HEK293T (cell line): Measurements from ENCODE around the gene GRID1.

Experiments used
- CTCF ChIA-PET: fragments of 350-600 bp; formaldehyde crosslinking; extraction: SDS; loops from one replicate; lab custom pipeline; 2021; ENCODE audit warnings: antibody characterized with exemption, inconsistent platforms; lab: Yijun Ruan, JAX
- POLR2A ChIA-PET: fragments of 350-600 bp; formaldehyde crosslinking; extraction: SDS; loops from one replicate; lab custom pipeline; 2020; ENCODE audit warnings: antibody characterized with exemption, inconsistent platforms; lab: Yijun Ruan, JAX
- DNase-seq: peaks from one replicate; pipeline ENCODE4 v3.0.0; 2012; ENCODE audit warnings: mixed read lengths; ENCODE audit errors: extremely low spot score
- ARNT ChIP-seq: fragments of 450-650 bp; IDR thresholded peaks from 2 replicates; pipeline ENCODE4 v1.6.1; 2017; ENCODE audit warnings: mild to moderate bottlenecking
- BHLHE40 ChIP-seq: fragments of 450-650 bp; IDR thresholded peaks from 2 replicates; pipeline ENCODE4 v1.6.1; 2016; ENCODE audit warnings: mild to moderate bottlenecking, moderate library complexity, borderline replicate concordance
- CTBP1 ChIP-seq: fragments of 450-650 bp; IDR thresholded peaks from 2 replicates; pipeline ENCODE4 v1.6.1; 2016; ENCODE audit warnings: borderline replicate concordance
- ELF4 ChIP-seq: fragments of 450-650 bp; IDR thresholded peaks from 2 replicates; pipeline ENCODE4 v1.6.1; 2017; ENCODE audit warnings: antibody characterized with exemption
- FOXA1 ChIP-seq: fragments of 450-650 bp; IDR thresholded peaks from 2 replicates; pipeline ENCODE4 v1.6.1; 2016; ENCODE audit warnings: mild to moderate bottlenecking
- FOXK2 ChIP-seq: fragments of 450-650 bp; IDR thresholded peaks from 2 replicates; pipeline ENCODE4 v1.6.1; 2016; ENCODE audit warnings: mild to moderate bottlenecking
- FOXM1 ChIP-seq: fragments of 450-650 bp; IDR thresholded peaks from 2 replicates; pipeline ENCODE4 v1.6.1; 2017; ENCODE audit warnings: mild to moderate bottlenecking, borderline replicate concordance
- HDGF ChIP-seq: fragments of 450-650 bp; IDR thresholded peaks from 2 replicates; pipeline ENCODE4 v1.6.1; 2017; ENCODE audit warnings: antibody characterized with exemption, borderline replicate concordance
- L3MBTL2 ChIP-seq: fragments of 450-650 bp; conservative IDR thresholded peaks from 2 replicates; pipeline ENCODE4 v1.6.1; 2016; ENCODE audit warnings: mild to moderate bottlenecking
- LEF1 ChIP-seq: fragments of 450-650 bp; IDR thresholded peaks from 2 replicates; pipeline ENCODE4 v1.6.1; 2017; ENCODE audit warnings: mild to moderate bottlenecking, borderline replicate concordance
- NFRKB ChIP-seq: fragments of 450-650 bp; IDR thresholded peaks from 2 replicates; pipeline ENCODE4 v1.6.1; 2016; ENCODE audit warnings: mild to moderate bottlenecking, moderate library complexity
- PKNOX1 ChIP-seq: fragments of 450-650 bp; IDR thresholded peaks from 2 replicates; pipeline ENCODE4 v1.6.1; 2016
- SP1 ChIP-seq: fragments of 450-650 bp; IDR thresholded peaks from 2 replicates; pipeline ENCODE4 v1.6.1; 2017
- SUZ12 ChIP-seq: fragments of 450-650 bp; IDR thresholded peaks from 2 replicates; pipeline ENCODE4 v1.6.1; 2016; ENCODE audit warnings: mild to moderate bottlenecking
- TARDBP ChIP-seq: fragments of 450-650 bp; IDR thresholded peaks from 2 replicates; pipeline ENCODE4 v1.6.1; 2016
- ZNF384 ChIP-seq: fragments of 450-650 bp; IDR thresholded peaks from 2 replicates; pipeline ENCODE4 v1.6.1; 2016

The GRID1 gene

GRCh38 chr10:85874208-85874607, 492.4 kb downstream of the GRID1 start:
- CTCF ChIA-PET, result interaction anchor here (0.7 kb wide), 1 partner anchor 35 kb away, joined by 4 read pairs; no protein-coding TSS in a partner anchor
- no peak for TF ChIP-seq SUZ12
- TF ChIP-seq HDGF, result no peak
- TF ChIP-seq PKNOX1, result no peak
- TF ChIP-seq FOXM1, result no peak
- POLR2A ChIA-PET, result no interaction called here
- no peak for DNase-seq

- DNase-seq, result no peak
- POLR2A ChIA-PET, result no interaction called here
Observed at GRCh38 chr10:85873063-85873462, 493.5 kb downstream of the GRID1 start.

DNA sequence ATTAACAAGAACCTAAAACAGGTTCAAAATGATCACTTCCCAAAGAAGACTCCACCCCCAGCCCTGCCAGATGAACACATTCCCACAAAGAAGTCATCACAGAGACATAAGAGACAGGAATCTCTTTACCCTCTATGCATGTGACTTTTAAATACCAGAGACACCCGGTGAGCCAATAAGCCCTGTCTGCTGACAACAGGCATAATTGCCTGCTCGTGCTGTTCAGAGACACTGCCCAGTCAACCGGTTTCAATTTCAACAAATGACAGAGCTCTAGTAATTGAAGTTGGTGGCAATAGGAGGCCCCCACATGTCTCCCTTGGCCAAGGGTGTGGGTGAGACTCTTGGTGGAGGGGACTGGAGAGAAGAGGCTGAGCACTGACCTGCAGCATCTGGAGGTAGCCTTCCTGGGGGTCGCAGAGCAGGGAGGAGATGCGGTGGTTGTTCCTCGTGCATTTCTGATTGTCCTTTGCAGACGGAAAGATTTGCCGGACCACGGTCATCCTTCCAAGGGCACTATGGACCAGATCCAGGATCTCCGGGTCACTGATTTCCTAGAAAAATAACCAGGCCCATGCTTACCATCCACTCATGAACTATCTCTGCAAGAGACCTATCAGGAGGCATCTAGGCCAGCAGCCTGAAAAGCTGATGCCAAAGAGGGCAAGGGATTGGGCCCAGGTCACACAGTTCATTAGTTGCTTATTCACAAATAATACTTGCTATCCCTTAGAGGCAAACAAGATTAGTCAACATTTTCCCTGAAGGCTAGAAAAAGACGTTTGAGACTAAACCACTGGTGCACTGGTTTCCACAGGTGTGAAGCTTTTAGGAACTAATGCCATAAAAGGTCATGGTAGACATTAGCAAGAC, 497.7 kb downstream of the GRID1 start:
- POLR2A ChIA-PET, result no interaction called here
- TF ChIP-seq NFRKB, result no peak
- no peak for TF ChIP-seq ARNT
- TF ChIP-seq CTBP1, result no peak
- TF ChIP-seq PKNOX1, result no peak
- TF ChIP-seq LEF1, result no peak
- TF ChIP-seq FOXA1, result no peak
- no peak for TF ChIP-seq ELF4
- TF ChIP-seq ZNF384, result no peak
- TF ChIP-seq HDGF, result no peak
- TF ChIP-seq TARDBP, result no peak
- no peak for TF ChIP-seq FOXM1
- no peak for DNase-seq
- CTCF ChIA-PET, result no interaction called here

More at GRCh38 chr10:85873063-85873462, 493.5 kb downstream of the GRID1 start:
- TF ChIP-seq SUZ12 (no peak), NFRKB (no peak), TARDBP (no peak), PKNOX1 (no peak), L3MBTL2 (no peak), HDGF (no peak), ELF4 (no peak), FOXA1 (no peak), BHLHE40 (no peak)
- CTCF ChIA-PET, result no interaction called here

GRCh38 chr10:85864868-85865526, 501.6 kb downstream of the GRID1 start:
- TF ChIP-seq TARDBP, result no peak
- TF ChIP-seq ZNF384, result no peak
- no peak for TF ChIP-seq NFRKB
- TF ChIP-seq SUZ12, result no peak
- TF ChIP-seq L3MBTL2, result no peak
- no peak for TF ChIP-seq FOXA1
- TF ChIP-seq BHLHE40, result no peak
- no peak for TF ChIP-seq ELF4
- no peak for TF ChIP-seq ARNT
- TF ChIP-seq SP1, result no peak
- no peak for TF ChIP-seq HDGF
- no peak for TF ChIP-seq LEF1
- no peak for TF ChIP-seq FOXM1
- no peak for TF ChIP-seq CTBP1
- no peak for TF ChIP-seq PKNOX1
- TF ChIP-seq FOXK2, result no peak
- ChIA-PET POLR2A (no interaction called here), CTCF (no interaction called here)
- no peak for DNase-seq

DNA sequence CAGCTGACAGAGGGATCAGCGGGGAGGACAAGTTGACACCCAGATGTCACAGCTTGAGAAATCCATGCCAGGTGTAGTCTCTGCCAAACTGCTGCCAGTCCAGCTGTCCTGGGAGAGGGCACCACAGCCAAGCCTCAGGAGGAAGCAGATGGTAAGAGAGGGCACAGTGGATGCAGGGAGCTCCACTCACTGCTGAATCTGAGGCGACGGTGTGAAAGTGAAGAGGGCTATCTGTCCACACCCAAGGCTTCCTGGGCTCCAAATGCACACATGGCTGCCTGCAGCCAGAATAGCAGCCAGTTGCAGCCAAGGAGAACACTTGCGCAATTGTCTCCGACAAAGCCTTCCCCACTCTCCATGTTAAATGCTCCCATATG, 502.4 kb downstream of the GRID1 start:
- no peak for DNase-seq
- POLR2A ChIA-PET, result no interaction called here
- TF ChIP-seq SUZ12 (no peak), HDGF (no peak), BHLHE40 (no peak), ARNT (no peak), SP1 (no peak), NFRKB (no peak), FOXM1 (no peak), L3MBTL2 (no peak), PKNOX1 (no peak), FOXA1 (no peak), FOXK2 (no peak), LEF1 (no peak), ELF4 (no peak), CTBP1 (no peak)
- CTCF ChIA-PET, result no interaction called here
